Esophagus squamous epithelium (tissue), 5 donors: Measurements from ENCODE around the gene PCDHGA8. TPM values are rescaled to one million over a fixed set of nuclear protein-coding genes. Genes with fewer than 3 reads are reported as not detected.
"Not testable (repeated sequence)": the region's sequence is repeated elsewhere in the genome, so short reads cannot be mapped to it uniquely, and the experiment has no call there.

Experiments
- DNase-seq: peaks from one replicate; lab custom pipeline; 2025; lab: John Stamatoyannopoulos, UW
- H3K27ac ChIP-seq, 4 donors: fragments of 200-600 bp; sonication (generic); one replicate each; pipeline ENCODE4 v1.5.1; 2016 to 2019; ENCODE audit warnings: mild to moderate bottlenecking in 1 of 4
- H3K27me3 ChIP-seq, 4 donors: fragments of 200-600 bp; sonication (generic); 1 replicate in 3 of 4; 2 replicates in 1 of 4; pipeline versions ENCODE4 v1.5.1 to v1.6.0; 2017 to 2021; ENCODE audit warnings: antibody characterized with exemption in 1 of 4
- H3K36me3 ChIP-seq, 3 donors: fragments of 200-600 bp; sonication (generic); one replicate each; pipeline ENCODE4 v1.5.1; 2016 to 2019
- H3K4me1 ChIP-seq, 3 donors: fragments of 200-600 bp; sonication (generic); one replicate each; pipeline ENCODE4 v1.5.1; 2017 to 2019
- H3K4me3 ChIP-seq, 4 donors: fragments of 200-600 bp; sonication (generic); 1 replicate in 3 of 4; 2 replicates in 1 of 4; pipeline ENCODE4 v1.5.1; 2016 to 2019; ENCODE audit warnings: mild to moderate bottlenecking in 2 of 4, moderate library complexity in 1 of 4
- H3K9me3 ChIP-seq, 3 donors: fragments of 200-600 bp; sonication (generic); one replicate each; pipeline ENCODE4 v1.5.1; 2016 to 2019
- CTCF ChIP-seq, 6 experiments: fragments of 450-650 bp in 4 of 6; fragments of 200-600 bp in 2 of 6; sonication (generic) in 2 of 6; IDR thresholded peaks; one replicate each; pipeline ENCODE4 v1.5.1; 2016 to 2019; ENCODE audit warnings: antibody characterized with exemption in 6 of 6, mild to moderate bottlenecking in 4 of 6, moderate library complexity in 4 of 6
- POLR2A ChIP-seq, 4 donors: fragments of 450-650 bp; IDR thresholded peaks; one replicate each; pipeline ENCODE4 v1.6.1; 2017; ENCODE audit warnings: antibody characterized with exemption in 4 of 4, mild to moderate bottlenecking in 4 of 4, moderate library complexity in 3 of 4
- WGBS, 2 donors: methylation state at CpG; one replicate each; pipeline ENCODE4 v1.1.5; 2018; 5-methylcytosine and 5-hydroxymethylcytosine counted together
- intact Hi-C: fragments of 100-400 bp; cut with DNase I; formaldehyde crosslinking; loops from one replicate; pipeline ENCODE4 v1.15.0; 2022
- total RNA-seq, 4 donors: library from RNA; depleted of rRNA; stranded (reverse); fragments of >200 nt; gene quantifications; one replicate each; pipeline ENCODE4 v1.1.0, GENCODE V29; 2016
- donor health status: DM: yes; HTN: yes; CAD: no.

The PCDHGA8 gene
- total RNA-seq, 4 donors from 2014 or later = 0.41 to 1.7 (median 1.4) TPM

- Histone ChIP-seq H3K27ac (no peak overlapping the region), H3K36me3 (no peaks in the 10 kb centered on the region), H3K4me3 (peak overlapping the region in 1 of 4 donors; percentile 8), H3K9me3 (peaks cover 15 to 100% (median 90%) of the 10 kb centered on the region in 3 donors), H3K27me3 (peaks cover 0 to 12% (median 0%) of the 10 kb centered on the region in 4 donors), H3K4me1 (peaks cover 0 to 12% (median 0%) of the 10 kb centered on the region in 3 donors)
- no peak for DNase-seq
- TF ChIP-seq POLR2A (IDR thresholded peaks at IDR 0.05) (no peak), CTCF (IDR thresholded peaks at IDR 0.05) (no peak)
- WGBS, 2 donors = 53 to 57% methylated on average over 18 to 28 of the region's 53 CpGs
- intact Hi-C loops = no loop called here
These were observed 35.5 kb downstream of the PCDHGA8 start for GRCh38 chr5:141427783-141428426.

GRCh38 chr5:141430332-141431113 lies 38.1 kb downstream of the PCDHGA8 start, which contains the start of gene PCDHGA12:
Gene PCDHGA12 (plus strand): TSS chr5:141430507. CDS start chr5:141430760, 253 bp downstream.
- intact Hi-C loops = no loop called here

GRCh38 chr5:141431286-141431685 lies 38.9 kb downstream of the PCDHGA8 start:
- DNase-seq = no peak
- Histone ChIP-seq H3K4me1 (peaks cover 0 to 12% (median 0%) of the 10 kb centered on the region in 3 donors), H3K36me3 (no peaks in the 10 kb centered on the region), H3K27ac (no peak overlapping the region), H3K9me3 (peaks cover 16 to 100% (median 82%) of the 10 kb centered on the region in 3 donors), H3K4me3 (peak overlapping the region in 2 of 4 donors; percentile 34 to 49), H3K27me3 (peaks cover 0 to 7% (median 0%) of the 10 kb centered on the region in 4 donors)
- intact Hi-C loops = no loop called here
- TF ChIP-seq CTCF (IDR thresholded peaks at IDR 0.05) (no peak), POLR2A (IDR thresholded peaks at IDR 0.05) (no peak)
- WGBS, 2 donors = 21 to 22% methylated on average over 4 to 10 of the region's 37 CpGs

More at GRCh38 chr5:141430332-141431113, 38.1 kb downstream of the PCDHGA8 start, which contains the start of gene PCDHGA12:
- H3K27me3 ChIP-seq = peaks cover 0 to 7% (median 0%) of the 10 kb centered on the region in 4 donors
- H3K4me3 ChIP-seq = peak within 1 kb of the TSS; percentile 2 to 49 (median 24)
- H3K27ac ChIP-seq = no peak within 1 kb of the TSS
- peak in 2 of 6 experiments; percentile 29 to 45 for TF ChIP-seq CTCF (IDR thresholded peaks at IDR 0.05)
- TF ChIP-seq POLR2A (IDR thresholded peaks at IDR 0.05) = no peak
- H3K4me1 ChIP-seq = peaks cover 0 to 12% (median 0%) of the 10 kb centered on the region in 3 donors
- no peaks in the 10 kb centered on the region for H3K36me3 ChIP-seq
- WGBS, 2 donors = 22 to 39% methylated on average over 32 of the region's 33 CpGs
- peaks cover 16 to 100% (median 86%) of the 10 kb centered on the region in 3 donors for H3K9me3 ChIP-seq
- no peak for DNase-seq

DNA sequence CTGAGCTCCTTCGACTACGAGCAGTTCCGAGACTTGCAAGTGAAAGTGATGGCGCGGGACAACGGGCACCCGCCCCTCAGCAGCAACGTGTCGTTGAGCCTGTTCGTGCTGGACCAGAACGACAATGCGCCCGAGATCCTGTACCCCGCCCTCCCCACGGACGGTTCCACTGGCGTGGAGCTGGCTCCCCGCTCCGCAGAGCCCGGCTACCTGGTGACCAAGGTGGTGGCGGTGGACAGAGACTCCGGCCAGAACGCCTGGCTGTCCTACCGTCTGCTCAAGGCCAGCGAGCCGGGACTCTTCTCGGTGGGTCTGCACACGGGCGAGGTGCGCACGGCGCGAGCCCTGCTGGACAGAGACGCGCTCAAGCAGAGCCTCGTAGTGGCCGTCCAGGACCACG lies 39.9 kb downstream of the PCDHGA8 start:
- DNase-seq, H3K36me3 ChIP-seq, H3K27ac ChIP-seq, H3K27me3 ChIP-seq, intact Hi-C loops: not testable (repeated sequence)
- Histone ChIP-seq H3K4me1 (peaks cover 0 to 12% (median 0%) of the 10 kb centered on the region in 3 donors), H3K4me3 (peak overlapping the region in 1 of 4 donors; percentile 49), H3K9me3 (peaks cover 16 to 100% (median 79%) of the 10 kb centered on the region in 3 donors)
- 50% methylated on average over 8 of the region's 38 CpGs; no CpG with 5 or more reads in 1 of the 2 donors for WGBS, 2 donors

DNA sequence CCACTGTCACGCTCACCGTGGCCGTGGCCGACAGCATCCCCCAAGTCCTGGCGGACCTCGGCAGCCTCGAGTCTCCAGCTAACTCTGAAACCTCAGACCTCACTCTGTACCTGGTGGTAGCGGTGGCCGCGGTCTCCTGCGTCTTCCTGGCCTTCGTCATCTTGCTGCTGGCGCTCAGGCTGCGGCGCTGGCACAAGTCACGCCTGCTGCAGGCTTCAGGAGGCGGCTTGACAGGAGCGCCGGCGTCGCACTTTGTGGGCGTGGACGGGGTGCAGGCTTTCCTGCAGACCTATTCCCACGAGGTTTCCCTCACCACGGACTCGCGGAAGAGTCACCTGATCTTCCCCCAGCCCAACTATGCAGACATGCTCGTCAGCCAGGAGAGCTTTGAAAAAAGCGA lies 40.3 kb downstream of the PCDHGA8 start:
- peaks cover 0 to 12% (median 0%) of the 10 kb centered on the region in 3 donors for H3K4me1 ChIP-seq
- H3K36me3 ChIP-seq, H3K27me3 ChIP-seq, intact Hi-C loops, DNase-seq, H3K27ac ChIP-seq: not testable (repeated sequence)
- peaks cover 12 to 100% (median 78%) of the 10 kb centered on the region in 3 donors for H3K9me3 ChIP-seq
- WGBS, 2 donors = 27 to 39% methylated on average over 9 to 20 of the region's 29 CpGs
- peak overlapping the region in 1 of 4 donors; percentile 49 for H3K4me3 ChIP-seq
